Astrocyte of the spinal cord (primary cell): ENCODE results near the gene MYLK4.

Experiments
- DNase-seq: peaks from one replicate; pipeline ENCODE4 v3.0.0; 2011; ENCODE audit warnings: low read depth, low spot score
- H3K4me3 ChIP-seq: 2 replicates; pipeline ENCODE4 v1.5.1; 2011; ENCODE audit warnings: low read depth, mild to moderate bottlenecking, low read length, moderate library complexity
- CTCF ChIP-seq: IDR thresholded peaks from 2 replicates; pipeline ENCODE4 v1.5.1; 2012; ENCODE audit warnings: low read depth, mild to moderate bottlenecking, low read length, inconsistent platforms
- in situ Hi-C: cut with HindIII; loops from 2 replicates; pipeline ENCODE4 v1.10.0; 2017; ENCODE audit warnings: low sequenced_read_pairs

MYLK4 gene

DNA sequence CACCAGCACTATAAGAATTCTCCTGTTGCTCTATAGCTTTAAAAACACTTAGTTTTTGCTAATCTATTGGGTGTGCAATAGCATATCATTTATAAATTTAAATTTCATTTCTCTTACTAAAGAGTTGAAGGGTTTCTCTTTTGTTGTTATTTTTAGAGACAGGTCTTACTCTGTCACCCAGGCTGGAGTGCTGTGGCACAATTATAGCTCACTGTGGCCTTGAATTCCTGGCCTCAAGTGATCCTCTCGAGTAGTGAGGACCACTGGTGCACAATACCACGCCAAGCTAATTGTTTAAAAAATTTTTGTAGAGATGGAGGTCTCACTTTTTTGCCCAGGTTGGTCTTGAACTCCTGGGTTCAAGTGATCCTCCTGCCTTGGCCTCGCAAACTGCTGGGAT lies 8.3 kb upstream of the MYLK4 start:
- H3K4me3 ChIP-seq: no peak overlapping the region
- DNase-seq: no peak
- TF ChIP-seq CTCF: no peak
- in situ Hi-C loops: no loop called here

DNA sequence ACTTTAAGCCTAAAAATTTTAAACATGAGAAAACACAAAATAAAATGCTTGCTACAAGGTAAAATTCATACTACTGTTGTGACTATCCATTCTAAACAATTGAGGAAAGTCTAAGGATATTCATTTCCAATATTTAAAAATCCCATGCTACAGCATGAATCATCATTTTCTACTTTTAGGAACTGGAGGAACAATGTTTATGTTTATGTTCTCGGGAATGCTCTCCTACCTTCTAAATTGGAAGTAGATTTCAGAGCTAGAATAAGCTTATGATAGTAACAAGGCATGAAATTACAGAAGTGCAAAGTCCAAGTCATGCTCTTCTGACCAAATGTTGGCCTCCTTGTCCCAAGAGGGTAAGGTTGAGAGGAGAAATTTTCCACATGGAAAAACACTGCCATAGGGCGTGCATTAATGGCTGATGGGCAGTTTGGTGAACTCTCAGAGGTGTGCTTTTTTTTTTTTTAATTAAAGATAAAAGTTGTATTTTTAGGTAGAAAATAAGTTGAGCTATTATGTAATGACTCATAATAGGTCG lies 6.0 kb upstream of the MYLK4 start:
- TF ChIP-seq CTCF: no peak
- no peak for DNase-seq
- in situ Hi-C loops: no loop called here
- no peak overlapping the region for H3K4me3 ChIP-seq

- DNase-seq: no peak
- no peak for TF ChIP-seq CTCF
- H3K4me3 ChIP-seq: no peak overlapping the region
- in situ Hi-C loops: no loop called here
Measured at GRCh38 chr6:2756241-2756640, 5.5 kb upstream of the MYLK4 start.

DNA sequence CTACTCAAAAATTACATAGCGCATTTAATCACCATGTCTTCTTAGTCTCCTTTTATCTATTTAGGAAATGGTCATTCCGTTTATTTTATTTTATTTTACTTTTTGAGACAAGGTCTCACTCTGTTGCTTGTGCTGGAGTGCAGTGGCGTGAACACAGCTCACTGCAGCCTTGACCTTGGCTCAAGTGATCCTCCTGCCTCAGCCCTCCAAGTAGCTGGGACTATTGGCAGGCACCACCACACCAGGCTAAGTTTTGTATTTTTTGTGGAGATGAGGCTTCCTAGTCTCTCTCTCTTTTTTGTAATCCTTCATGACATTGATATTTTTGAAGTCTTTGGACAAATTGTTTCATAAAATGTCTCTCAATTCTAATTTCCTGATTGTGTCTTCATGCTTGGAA lies 4.7 kb upstream of the MYLK4 start:
- no peak for TF ChIP-seq CTCF
- H3K4me3 ChIP-seq: no peak overlapping the region
- DNase-seq: no peak
- in situ Hi-C loops: no loop called here

- TF ChIP-seq CTCF: no peak
- no peak for DNase-seq
- in situ Hi-C loops: no loop called here
- no peak overlapping the region for H3K4me3 ChIP-seq
Measured at GRCh38 chr6:2754911-2755310, 4.2 kb upstream of the MYLK4 start.

DNA sequence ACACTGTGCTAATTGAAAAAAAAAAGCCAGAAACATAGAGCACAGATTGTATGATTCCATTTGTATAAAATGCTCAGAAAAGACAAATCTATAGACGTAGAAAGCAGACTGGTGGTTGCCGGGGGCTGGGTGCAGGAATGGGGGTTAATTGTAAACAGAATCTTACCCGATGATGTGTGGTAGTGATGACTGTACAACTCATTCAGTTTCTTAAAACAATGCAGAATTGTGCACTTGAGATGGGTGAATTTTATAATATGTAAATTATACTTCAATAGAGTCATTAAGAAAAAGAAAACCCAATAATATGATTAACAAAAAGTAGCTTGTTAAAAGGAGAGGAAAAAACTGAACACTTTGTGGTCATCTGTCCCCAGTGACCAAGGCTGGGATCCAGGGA lies 3.7 kb upstream of the MYLK4 start:
- in situ Hi-C loops: no loop called here
- no peak for TF ChIP-seq CTCF
- DNase-seq: no peak
- no peak overlapping the region for H3K4me3 ChIP-seq

- in situ Hi-C loops: no loop called here
- no peak for TF ChIP-seq CTCF
- DNase-seq: no peak
- no peak overlapping the region for H3K4me3 ChIP-seq
Measured at GRCh38 chr6:2753743-2754142, 3.0 kb upstream of the MYLK4 start.
